T-helper 17 cell (primary cell): ENCODE measurements around the gene KIAA1217. TPM values are rescaled to one million over a fixed set of nuclear protein-coding genes. Genes with fewer than 3 reads are reported as not detected.

Experiments used
- ATAC-seq: fragments of 150-1000 bp; cut with Tn5 transposase; 2 replicates; pipeline ENCODE4 v1.10.0; 2021; ENCODE audit warnings: mild to moderate bottlenecking, moderate library complexity
- DNase-seq, 3 donors: peaks; one replicate each; pipeline versions ENCODE4 v3.0.0 to v3.0.0-alpha.2; 2020 to 2021
- H3K9me3 ChIP-seq: one replicate; pipeline ENCODE4 v1.7.0; 2013; ENCODE audit warnings: low read length, mild to moderate bottlenecking; ENCODE audit not compliant: control insufficient read depth, poor library complexity, severe bottlenecking
- H3K27ac Mint-ChIP-seq: one replicate; pipeline ENCODE4 v1.8.0; 2022; ENCODE audit warnings: mild to moderate bottlenecking, moderate library complexity, mixed read lengths
- H3K27me3 Mint-ChIP-seq: one replicate; pipeline ENCODE4 v1.8.0; 2022; ENCODE audit warnings: mixed read lengths
- H3K36me3 Mint-ChIP-seq: one replicate; pipeline ENCODE4 v1.8.0; 2022; ENCODE audit warnings: low read depth, mixed read lengths
- H3K4me1 Mint-ChIP-seq: one replicate; pipeline ENCODE4 v1.8.0; 2022; ENCODE audit warnings: mild to moderate bottlenecking, mixed read lengths
- H3K4me3 Mint-ChIP-seq: one replicate; pipeline ENCODE4 v1.8.0; 2022; ENCODE audit warnings: mild to moderate bottlenecking, moderate library complexity, mixed read lengths
- total RNA-seq, 4 donors: library from RNA in 2 of 4; stranded (reverse) in 2 of 4; gene quantifications; one replicate each; pipeline ENCODE4 v1.2.3 and lab custom pipeline; 2022 to 2026

KIAA1217 gene
- total RNA-seq, 2 donors from 2014 or later, result 0.39 to 0.85 TPM

GRCh38 chr10:24384954-24385353, 176.0 kb downstream of the KIAA1217 start:
- DNase-seq (no peak), ATAC-seq (no peak)
- H3K9me3 ChIP-seq, result no peaks in the 10 kb centered on the region
- Mint-ChIP-seq H3K27ac (no peak overlapping the region), H3K4me1 (no peaks in the 10 kb centered on the region), H3K36me3 (no peaks in the 10 kb centered on the region), H3K27me3 (peaks cover 43% of the 10 kb centered on the region), H3K4me3 (no peak overlapping the region)

GRCh38 chr10:24385776-24386175, 176.8 kb downstream of the KIAA1217 start:
- Mint-ChIP-seq H3K4me3 (no peak overlapping the region), H3K27me3 (peaks cover 41% of the 10 kb centered on the region), H3K27ac (no peak overlapping the region), H3K4me1 (no peaks in the 10 kb centered on the region), H3K36me3 (no peaks in the 10 kb centered on the region)
- no peak for DNase-seq
- no peak for ATAC-seq
- H3K9me3 ChIP-seq, result no peaks in the 10 kb centered on the region

- no peak overlapping the region for H3K27ac Mint-ChIP-seq
- peaks cover 19% of the 10 kb centered on the region for H3K27me3 Mint-ChIP-seq
- H3K36me3 Mint-ChIP-seq, result no peaks in the 10 kb centered on the region
- ATAC-seq (no peak), DNase-seq (no peak)
- no peaks in the 10 kb centered on the region for H3K4me1 Mint-ChIP-seq
- no peaks in the 10 kb centered on the region for H3K9me3 ChIP-seq
- no peak overlapping the region for H3K4me3 Mint-ChIP-seq
Observed at GRCh38 chr10:24390146-24390700, 181.3 kb downstream of the KIAA1217 start.

GRCh38 chr10:24390746-24391145, 181.8 kb downstream of the KIAA1217 start:
- H3K36me3 Mint-ChIP-seq, result no peaks in the 10 kb centered on the region
- no peaks in the 10 kb centered on the region for H3K4me1 Mint-ChIP-seq
- H3K27me3 Mint-ChIP-seq, result peaks cover 20% of the 10 kb centered on the region
- no peak for DNase-seq
- no peak overlapping the region for H3K4me3 Mint-ChIP-seq
- no peak for ATAC-seq
- no peak overlapping the region for H3K27ac Mint-ChIP-seq
- H3K9me3 ChIP-seq, result no peaks in the 10 kb centered on the region

- Mint-ChIP-seq H3K4me1 (no peaks in the 10 kb centered on the region), H3K27me3 (peaks cover 15% of the 10 kb centered on the region), H3K36me3 (no peaks in the 10 kb centered on the region), H3K4me3 (no peak overlapping the region), H3K27ac (no peak overlapping the region)
- DNase-seq, result no peak
- no peaks in the 10 kb centered on the region for H3K9me3 ChIP-seq
- ATAC-seq, result no peak
Observed at GRCh38 chr10:24393201-24393600, 184.3 kb downstream of the KIAA1217 start.

DNA sequence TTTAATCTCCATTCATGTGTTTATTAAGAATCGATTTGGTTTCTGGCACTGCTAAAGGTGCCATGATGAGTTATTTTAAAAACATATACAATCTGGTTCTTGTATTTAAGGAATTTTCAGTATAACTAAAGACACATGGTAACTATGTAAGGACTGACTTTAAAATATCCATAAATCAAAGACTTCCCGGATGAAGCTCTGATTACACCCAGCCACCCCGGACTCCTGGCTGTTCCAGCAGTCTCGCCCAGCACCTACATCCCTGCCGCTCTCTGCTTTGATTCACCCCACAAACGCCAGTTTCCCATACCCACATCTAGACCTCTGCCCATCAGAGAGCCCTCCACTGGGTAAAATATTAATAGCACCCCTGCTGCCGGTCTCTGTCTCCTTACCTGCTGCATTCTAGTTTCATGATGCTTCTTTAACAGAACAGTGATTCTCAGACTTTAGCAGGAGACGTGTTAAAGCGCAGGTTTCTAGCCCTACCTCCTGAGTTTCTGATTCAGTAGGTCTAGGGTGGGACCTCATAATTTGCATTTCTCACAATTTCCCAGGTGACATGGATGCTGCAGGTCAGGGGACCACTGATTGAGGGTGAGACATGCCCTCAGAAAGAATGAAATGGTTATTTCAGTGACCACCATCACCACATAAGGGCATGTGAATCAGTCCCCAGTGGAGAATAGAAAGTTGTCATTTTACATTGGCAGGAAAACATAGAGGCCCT, 185.7 kb downstream of the KIAA1217 start:
- no peak for DNase-seq
- no peaks in the 10 kb centered on the region for H3K4me1 Mint-ChIP-seq
- no peak for ATAC-seq

DNA sequence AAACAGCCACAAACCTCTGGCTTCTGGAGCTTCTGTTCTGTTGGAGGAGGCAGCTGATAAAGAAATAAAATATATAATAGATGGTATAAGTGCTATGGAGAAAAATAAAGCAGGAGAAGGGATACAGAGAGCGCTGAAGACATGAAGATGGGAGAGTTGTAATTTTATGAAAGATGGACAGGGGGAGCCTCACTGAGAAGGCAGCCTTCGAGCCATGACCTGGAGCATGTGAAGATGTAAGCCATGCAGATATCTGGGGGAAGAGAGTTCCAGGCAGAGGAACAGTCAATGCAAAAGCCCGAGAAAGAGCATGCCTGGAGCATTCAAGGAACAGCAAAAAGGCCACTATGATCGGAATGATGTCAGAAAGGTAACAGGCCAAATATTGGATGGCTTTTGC, 187.5 kb downstream of the KIAA1217 start:
- DNase-seq (no peak), ATAC-seq (no peak)
- Mint-ChIP-seq H3K27me3 (peaks cover 16% of the 10 kb centered on the region), H3K27ac (no peak overlapping the region), H3K4me1 (no peaks in the 10 kb centered on the region), H3K4me3 (no peak overlapping the region), H3K36me3 (no peaks in the 10 kb centered on the region)
- no peaks in the 10 kb centered on the region for H3K9me3 ChIP-seq

More for the DNA sequence above, 185.7 kb downstream of the KIAA1217 start:
- no peaks in the 10 kb centered on the region for H3K9me3 ChIP-seq
- Mint-ChIP-seq H3K27me3 (peaks cover 15% of the 10 kb centered on the region), H3K4me3 (no peak overlapping the region), H3K27ac (no peak overlapping the region), H3K36me3 (no peaks in the 10 kb centered on the region)

- H3K4me3 Mint-ChIP-seq, result no peak overlapping the region
- no peaks in the 10 kb centered on the region for H3K36me3 Mint-ChIP-seq
- peaks cover 28% of the 10 kb centered on the region for H3K27me3 Mint-ChIP-seq
- DNase-seq (no peak), ATAC-seq (no peak)
- H3K27ac Mint-ChIP-seq, result no peak overlapping the region
- no peaks in the 10 kb centered on the region for H3K9me3 ChIP-seq
- no peaks in the 10 kb centered on the region for H3K4me1 Mint-ChIP-seq
Observed at GRCh38 chr10:24397662-24398061, 188.7 kb downstream of the KIAA1217 start.

DNA sequence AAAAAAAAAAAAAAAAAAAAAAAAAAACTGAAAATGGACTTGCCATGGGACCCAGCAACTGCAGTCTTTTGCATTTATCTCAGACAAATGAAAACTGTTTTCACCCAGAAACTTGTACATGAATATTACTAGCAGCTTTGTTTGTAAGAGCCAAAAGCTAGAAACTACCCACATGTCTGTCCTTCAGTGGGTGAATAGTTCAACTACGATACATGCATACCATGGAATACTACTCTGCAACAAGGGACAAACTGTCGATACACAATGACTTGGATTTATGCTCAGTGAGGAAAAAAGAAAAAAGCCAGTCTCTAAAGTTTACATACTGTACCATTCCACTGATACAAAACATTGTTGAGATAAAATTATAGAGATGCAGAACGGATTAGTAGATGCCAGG, 195.6 kb downstream of the KIAA1217 start:
- Mint-ChIP-seq H3K27ac (no peak overlapping the region), H3K4me1 (no peaks in the 10 kb centered on the region), H3K36me3 (no peaks in the 10 kb centered on the region), H3K4me3 (no peak overlapping the region), H3K27me3 (peaks cover 13% of the 10 kb centered on the region)
- DNase-seq, result no peak
- no peaks in the 10 kb centered on the region for H3K9me3 ChIP-seq
- ATAC-seq, result no peak

GRCh38 chr10:24405635-24406034, 196.7 kb downstream of the KIAA1217 start:
- Mint-ChIP-seq H3K27ac (no peak overlapping the region), H3K4me3 (no peak overlapping the region), H3K36me3 (no peaks in the 10 kb centered on the region), H3K4me1 (no peaks in the 10 kb centered on the region), H3K27me3 (peaks cover 13% of the 10 kb centered on the region)
- DNase-seq (no peak), ATAC-seq (no peak)
- no peaks in the 10 kb centered on the region for H3K9me3 ChIP-seq

GRCh38 chr10:24406809-24407483, 198.0 kb downstream of the KIAA1217 start:
- no peaks in the 10 kb centered on the region for H3K4me1 Mint-ChIP-seq
- no peak overlapping the region for H3K4me3 Mint-ChIP-seq
- no peaks in the 10 kb centered on the region for H3K9me3 ChIP-seq
- DNase-seq (no peak), ATAC-seq (no peak)
- H3K27ac Mint-ChIP-seq, result no peak overlapping the region
- H3K36me3 Mint-ChIP-seq, result no peaks in the 10 kb centered on the region
- peaks cover 6% of the 10 kb centered on the region for H3K27me3 Mint-ChIP-seq

GRCh38 chr10:24407928-24408327, 199.0 kb downstream of the KIAA1217 start:
- no peaks in the 10 kb centered on the region for H3K36me3 Mint-ChIP-seq

DNA sequence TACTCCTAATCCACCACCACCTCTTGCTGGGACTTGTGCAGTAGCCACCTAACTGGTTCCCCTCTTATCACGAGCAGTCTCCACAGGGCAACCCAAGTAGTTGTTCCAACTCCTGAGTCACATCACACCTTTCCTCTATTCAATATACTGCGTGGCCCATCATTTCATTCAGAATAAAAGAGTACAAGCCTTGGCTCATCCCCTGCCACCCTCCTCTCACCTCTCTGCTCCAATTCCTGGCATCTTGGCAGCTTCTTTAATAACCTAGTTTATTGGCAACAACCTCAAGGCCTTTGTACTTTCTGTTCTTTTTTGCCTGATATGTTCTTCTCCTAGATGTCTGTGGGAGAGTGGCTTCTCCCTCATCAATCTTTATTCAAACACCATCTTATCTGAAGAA, 199.4 kb downstream of the KIAA1217 start:
- no peaks in the 10 kb centered on the region for H3K9me3 ChIP-seq
- ATAC-seq (no peak), DNase-seq (no peak)
- Mint-ChIP-seq H3K36me3 (no peaks in the 10 kb centered on the region), H3K4me3 (no peak overlapping the region), H3K4me1 (no peaks in the 10 kb centered on the region), H3K27me3 (no peaks in the 10 kb centered on the region), H3K27ac (no peak overlapping the region)

More at GRCh38 chr10:24407928-24408327, 199.0 kb downstream of the KIAA1217 start:
- H3K27ac Mint-ChIP-seq, result no peak overlapping the region
- ATAC-seq (no peak), DNase-seq (no peak)
- H3K9me3 ChIP-seq, result no peaks in the 10 kb centered on the region
- H3K27me3 Mint-ChIP-seq, result no peaks in the 10 kb centered on the region
- H3K4me3 Mint-ChIP-seq, result no peak overlapping the region
- no peaks in the 10 kb centered on the region for H3K4me1 Mint-ChIP-seq
